Natural killer cell (primary cell): ENCODE measurements around the gene NFU1. TPM values are rescaled to one million over a fixed set of nuclear protein-coding genes. Genes with fewer than 3 reads are reported as not detected.
A peak's percentile ranks its signal among the peaks of the same experiment; 100 is the strongest.

ENCODE experiments used
- ATAC-seq, 3 donors: fragments of 150-1000 bp in 2 of 3; fragments of 200-7000 bp in 1 of 3; cut with Tn5 transposase; 1 replicate in 1 of 3; 2 replicates in 2 of 3; pipeline ENCODE4 v1.10.0; 2021; ENCODE audit warnings: mild to moderate bottlenecking in 2 of 3, moderate library complexity in 2 of 3
- DNase-seq, 2 donors: peaks; one replicate each; pipeline versions ENCODE4 v3.0.0 to v3.0.0-alpha.2; 2013 to 2021; ENCODE audit warnings: mixed read lengths in 1 of 2
- H3K27ac ChIP-seq: one replicate; pipeline ENCODE4 v1.5.1; 2013; ENCODE audit warnings: mild to moderate bottlenecking, low read length
- H3K27me3 ChIP-seq: one replicate; pipeline ENCODE4 v1.6.1; 2013; ENCODE audit warnings: low read length; ENCODE audit not compliant: control insufficient read depth, insufficient read depth
- H3K36me3 ChIP-seq: one replicate; pipeline ENCODE4 v1.6.1; 2013; ENCODE audit warnings: low read length; ENCODE audit not compliant: control insufficient read depth, insufficient read depth
- H3K4me1 ChIP-seq: one replicate; pipeline ENCODE4 v1.6.1; 2013; ENCODE audit warnings: low read length; ENCODE audit not compliant: control insufficient read depth, insufficient read depth
- H3K4me3 ChIP-seq: one replicate; pipeline ENCODE4 v1.5.1; 2013; ENCODE audit warnings: low read length
- H3K9me3 ChIP-seq: one replicate; pipeline ENCODE4 v1.6.1; 2013; ENCODE audit warnings: low read length; ENCODE audit not compliant: control insufficient read depth, insufficient read depth
- H3K27ac Mint-ChIP-seq, 2 donors: one replicate each; pipeline ENCODE4 v1.8.0; 2022; ENCODE audit warnings: mild to moderate bottlenecking in 2 of 2, mixed read lengths in 2 of 2, moderate library complexity in 1 of 2
- H3K27me3 Mint-ChIP-seq, 2 donors: one replicate each; pipeline ENCODE4 v1.8.0; 2022; ENCODE audit warnings: low read depth in 2 of 2, mixed read lengths in 2 of 2
- H3K36me3 Mint-ChIP-seq: one replicate; pipeline ENCODE4 v1.8.0; 2022; ENCODE audit warnings: mixed read lengths
- H3K4me1 Mint-ChIP-seq, 2 donors: one replicate each; pipeline ENCODE4 v1.8.0; 2022; ENCODE audit warnings: mixed read lengths in 2 of 2
- H3K4me3 Mint-ChIP-seq: one replicate; pipeline ENCODE4 v1.8.0; 2022; ENCODE audit warnings: mild to moderate bottlenecking, moderate library complexity, mixed read lengths
- H3K9me3 Mint-ChIP-seq, 2 donors: one replicate each; pipeline ENCODE4 v1.8.0; 2022; ENCODE audit warnings: mixed read lengths in 2 of 2
- CTCF ChIP-seq: fragments of 200-600 bp; IDR thresholded peaks from one replicate; pipeline ENCODE4 v1.8.0; 2022; ENCODE audit warnings: antibody characterized with exemption
- WGBS: methylation state at CpG from one replicate; pipeline ENCODE4 v1.1.7; 2013; ENCODE audit warnings: missing lambda C conversion rate; ENCODE audit not compliant: insufficient coverage; 5-methylcytosine and 5-hydroxymethylcytosine counted together
- intact Hi-C: fragments of 100-400 bp; cut with micrococcal nuclease; formaldehyde crosslinking; loops from one replicate; pipeline ENCODE4 v1.14.2; 2022
- total RNA-seq, 4 donors: library from RNA; stranded (reverse); fragments of 120-200 nt in 1 of 4; gene quantifications; one replicate each; pipeline versions ENCODE4 v1.2.3 to v1.2.4, GENCODE V29; 2013 to 2022

Gene NFU1
- total RNA-seq, 3 donors from 2014 or later (not counting 1 experiment from before 2014, with no cell fraction given): 21.4 to 25.0 (median 23.6) TPM

- no peak for TF ChIP-seq CTCF
- Histone ChIP-seq H3K27me3 (no peaks in the 10 kb centered on the region), H3K36me3 (peaks cover 33% of the 10 kb centered on the region), H3K9me3 (no peaks in the 10 kb centered on the region), H3K4me1 (peaks cover 7% of the 10 kb centered on the region), H3K4me3 (no peak overlapping the region), H3K27ac (no peak overlapping the region)
- intact Hi-C loops: no loop called here
- DNase-seq (no peak), ATAC-seq (no peak)
- no peak overlapping the region for H3K4me3 Mint-ChIP-seq
- no peak overlapping the region for H3K27ac Mint-ChIP-seq
- peaks cover 16 to 20% of the 10 kb centered on the region in 2 donors for H3K4me1 Mint-ChIP-seq
- WGBS: 100% methylated on average over 3 of the region's 3 CpGs
- no peaks in the 10 kb centered on the region for H3K9me3 Mint-ChIP-seq
- H3K36me3 Mint-ChIP-seq: peaks cover 20% of the 10 kb centered on the region
- H3K27me3 Mint-ChIP-seq: no peaks in the 10 kb centered on the region
These were observed 45.2 kb upstream of the NFU1 start for GRCh38 chr2:69482471-69482870.

GRCh38 chr2:69481421-69481820 is 44.2 kb upstream of the NFU1 start:
- intact Hi-C loops: no loop called here
- H3K27me3 ChIP-seq: no peaks in the 10 kb centered on the region
- no peaks in the 10 kb centered on the region for H3K9me3 Mint-ChIP-seq
- no peak for TF ChIP-seq CTCF
- no peak overlapping the region for H3K4me3 Mint-ChIP-seq
- H3K27ac Mint-ChIP-seq: peak overlapping the region; percentile 41 to 61
- peaks cover 7% of the 10 kb centered on the region for H3K4me1 ChIP-seq
- H3K36me3 Mint-ChIP-seq: peaks cover 14% of the 10 kb centered on the region
- 82% methylated on average over 1 of the region's 1 CpG for WGBS
- peaks cover 21 to 30% of the 10 kb centered on the region in 2 donors for H3K4me1 Mint-ChIP-seq
- H3K27me3 Mint-ChIP-seq: no peaks in the 10 kb centered on the region
- no peak overlapping the region for H3K27ac ChIP-seq
- DNase-seq: no peak
- no peaks in the 10 kb centered on the region for H3K9me3 ChIP-seq
- no peak overlapping the region for H3K4me3 ChIP-seq
- ATAC-seq: no peak
- peaks cover 23% of the 10 kb centered on the region for H3K36me3 ChIP-seq

GRCh38 chr2:69477627-69478026 is 40.4 kb upstream of the NFU1 start:
- Mint-ChIP-seq H3K27me3 (no peaks in the 10 kb centered on the region), H3K36me3 (peaks cover 19% of the 10 kb centered on the region), H3K4me1 (peaks cover 34 to 43% of the 10 kb centered on the region in 2 donors), H3K9me3 (no peaks in the 10 kb centered on the region), H3K27ac (peak overlapping the region; percentile 34 to 64), H3K4me3 (no peak overlapping the region)
- Histone ChIP-seq H3K27ac (no peak overlapping the region), H3K27me3 (no peaks in the 10 kb centered on the region), H3K9me3 (no peaks in the 10 kb centered on the region), H3K4me3 (no peak overlapping the region), H3K4me1 (peaks cover 10% of the 10 kb centered on the region), H3K36me3 (peaks cover 25% of the 10 kb centered on the region)
- intact Hi-C loops: no loop called here
- WGBS: no CpG with 5 or more reads among the region's 1 CpG
- no peak for TF ChIP-seq CTCF
- DNase-seq (no peak), ATAC-seq (no peak)

- H3K36me3 ChIP-seq: peaks cover 30% of the 10 kb centered on the region
- intact Hi-C loops: no loop called here
- H3K27ac Mint-ChIP-seq: peak overlapping the region; percentile 30 to 64
- no peak for TF ChIP-seq CTCF
- no peaks in the 10 kb centered on the region for H3K9me3 ChIP-seq
- ATAC-seq: no peak
- peaks cover 4% of the 10 kb centered on the region for H3K4me1 ChIP-seq
- no peak overlapping the region for H3K27ac ChIP-seq
- no peaks in the 10 kb centered on the region for H3K27me3 ChIP-seq
- DNase-seq: no peak
- H3K36me3 Mint-ChIP-seq: peaks cover 19% of the 10 kb centered on the region
- H3K9me3 Mint-ChIP-seq: no peaks in the 10 kb centered on the region
- H3K4me3 Mint-ChIP-seq: no peak overlapping the region
- peaks cover 39 to 43% of the 10 kb centered on the region in 2 donors for H3K4me1 Mint-ChIP-seq
- H3K27me3 Mint-ChIP-seq: no peaks in the 10 kb centered on the region
- no peak overlapping the region for H3K4me3 ChIP-seq
- WGBS: 100% methylated on average over 1 of the region's 2 CpGs
These were observed 37.5 kb upstream of the NFU1 start for GRCh38 chr2:69474688-69475087.
